Endothelial cell of umbilical vein (primary cell): ENCODE measurements around the gene BEND5. TPM values are rescaled to one million over a fixed set of nuclear protein-coding genes. Genes with fewer than 3 reads are reported as not detected.

ENCODE experiments used
- BruUV-seq: library from RNA; stranded (reverse); fragments of 400-500 nt; replicated peaks from 2 replicates; lab custom pipeline; 2021; lab: Mats Ljungman, UMichigan
- CTCF ChIA-PET: fragments of 300-600, 350-600 bp; sonication (Branson Sonifier 250); formaldehyde crosslinking; loops from one replicate; lab custom pipeline; 2021; ENCODE audit warnings: antibody characterized with exemption, inconsistent platforms; lab: Charles Lee
- POLR2A ChIA-PET: fragments of 300-600, 350-600 bp; sonication (Branson Sonifier 250); formaldehyde crosslinking; loops from one replicate; lab custom pipeline; 2021; ENCODE audit warnings: antibody characterized with exemption, inconsistent platforms; lab: Charles Lee
- DNase-seq: peaks from one replicate; pipeline ENCODE4 v3.0.0-alpha.2; 2011; ENCODE audit warnings: low read depth, low spot score
- FAIRE-seq: peaks from 2 replicates; lab custom pipeline; 2011; peaks lifted over from hg19 to GRCh38; lab: Jason Lieb, UNC
- H2AFZ ChIP-seq: 2 replicates; pipeline ENCODE4 v1.6.0; 2012; ENCODE audit warnings: low read depth, low read length, control low read depth, inconsistent platforms
- H3K27ac ChIP-seq: 2 replicates; pipeline ENCODE4 v1.5.1; 2011; ENCODE audit warnings: low read depth, mild to moderate bottlenecking, control low read depth, low read length, moderate library complexity; ENCODE audit not compliant: insufficient read depth
- H3K27me3 ChIP-seq, 2 experiments: 2 replicates each; pipeline versions ENCODE4 v1.6.0 to v1.6.1; 2011; ENCODE audit warnings: low read length in 2 of 2, mixed read lengths in 1 of 2; ENCODE audit not compliant: control insufficient read depth in 2 of 2, insufficient read depth in 2 of 2
- H3K36me3 ChIP-seq, 2 experiments: 2 replicates in 1 of 2; 3 replicates in 1 of 2; pipeline ENCODE4 v1.5.1; 2011; ENCODE audit warnings: low read length in 2 of 2, mild to moderate bottlenecking in 1 of 2, moderate library complexity in 1 of 2; ENCODE audit not compliant: control insufficient read depth in 2 of 2, insufficient read depth in 2 of 2; ENCODE audit errors: extremely low read depth in 1 of 2
- H3K4me1 ChIP-seq: 3 replicates; pipeline ENCODE4 v1.5.1; 2011; ENCODE audit warnings: mild to moderate bottlenecking, low read length; ENCODE audit not compliant: control insufficient read depth, insufficient read depth; ENCODE audit errors: extremely low read depth
- H3K4me2 ChIP-seq: 2 replicates; pipeline ENCODE4 v1.6.1; 2011; ENCODE audit warnings: low read length, control low read depth, mixed read lengths; ENCODE audit not compliant: insufficient read depth
- H3K4me3 ChIP-seq, 3 experiments: fragments of 200-600 bp in 1 of 3; sonication (generic), shearing (Covaris generic) in 1 of 3; replicated peaks in 1 of 3; 2 replicates each; pipeline ENCODE4 v1.5.1; 2011 to 2016; ENCODE audit warnings: control low read depth in 3 of 3, low read length in 3 of 3, mild to moderate bottlenecking in 2 of 3, inconsistent platforms in 1 of 3, low read depth in 1 of 3, moderate library complexity in 1 of 3; ENCODE audit not compliant: insufficient read depth in 1 of 3
- H3K79me2 ChIP-seq: 2 replicates; pipeline ENCODE4 v1.6.0; 2012; ENCODE audit warnings: low read length, inconsistent platforms; ENCODE audit not compliant: control insufficient read depth, insufficient read depth
- H3K9ac ChIP-seq: replicated peaks from 2 replicates; pipeline ENCODE3; 2011; ENCODE audit warnings: low read length, control low read depth; ENCODE audit not compliant: insufficient read depth; ENCODE audit errors: extremely low read depth
- H3K9me1 ChIP-seq: replicated peaks from 3 replicates; pipeline ENCODE4 v1.6.0; 2011; ENCODE audit warnings: mild to moderate bottlenecking, low read length; ENCODE audit not compliant: control insufficient read depth, insufficient read depth; ENCODE audit errors: extremely low read depth
- H3K9me3 ChIP-seq: replicated peaks from 2 replicates; pipeline ENCODE4 v1.5.1; 2012; ENCODE audit warnings: low read length, inconsistent platforms; ENCODE audit not compliant: control insufficient read depth, insufficient read depth
- H4K20me1 ChIP-seq: replicated peaks from 2 replicates; pipeline ENCODE3; 2011; ENCODE audit warnings: mild to moderate bottlenecking, low read length; ENCODE audit not compliant: control insufficient read depth, insufficient read depth; ENCODE audit errors: extremely low read depth
- CTCF ChIP-seq, 2 donors: IDR thresholded peaks; 1 replicate in 1 of 2; 2 replicates in 1 of 2; pipeline ENCODE4 v1.5.1; 2011; ENCODE audit warnings: low read length in 2 of 2, mild to moderate bottlenecking in 2 of 2, moderate library complexity in 2 of 2, control low read depth in 1 of 2, inconsistent platforms in 1 of 2, low read depth in 1 of 2; ENCODE audit not compliant: insufficient read depth in 1 of 2; ENCODE audit errors: extremely low read depth in 1 of 2
- EZH2 ChIP-seq: IDR thresholded peaks from 2 replicates; pipeline ENCODE4 v1.6.1; 2012; ENCODE audit warnings: borderline replicate concordance, low read depth, mild to moderate bottlenecking, moderate library complexity, low read length, inconsistent platforms; ENCODE audit not compliant: severe bottlenecking
- FOS ChIP-seq: IDR thresholded peaks from 2 replicates; pipeline ENCODE4 v1.6.1; 2011; ENCODE audit warnings: mild to moderate bottlenecking, low read length, moderate library complexity, borderline replicate concordance; ENCODE audit not compliant: insufficient read depth
- GATA2 ChIP-seq: IDR thresholded peaks from 2 replicates; pipeline ENCODE4 v1.7.0; 2011; ENCODE audit warnings: low read depth, mild to moderate bottlenecking, moderate library complexity, mixed read lengths, low read length; ENCODE audit not compliant: insufficient read length, insufficient read depth
- JUN ChIP-seq: IDR thresholded peaks from 2 replicates; pipeline ENCODE4 v1.6.1; 2011; ENCODE audit warnings: borderline replicate concordance, low read depth; ENCODE audit not compliant: insufficient read length, insufficient read depth
- MAX ChIP-seq: IDR thresholded peaks from 2 replicates; pipeline ENCODE4 v1.6.1; 2011; ENCODE audit not compliant: insufficient read depth, insufficient read length
- MYC ChIP-seq: IDR thresholded peaks from one replicate; pipeline ENCODE4 v1.6.1; 2011; ENCODE audit warnings: mild to moderate bottlenecking, low read depth, low read length
- POLR2A ChIP-seq: IDR thresholded peaks from 2 replicates; pipeline ENCODE4 v1.6.1; 2012; ENCODE audit warnings: low read depth, mild to moderate bottlenecking, control low read depth, low read length
- POLR2AphosphoS5 ChIP-seq: IDR thresholded peaks from 2 replicates; pipeline ENCODE4 v1.6.1; 2012; ENCODE audit warnings: low read depth, mild to moderate bottlenecking, control low read depth, low read length, moderate library complexity; ENCODE audit not compliant: insufficient read depth
- dilution Hi-C: fragments of 300-500 bp; cut with MboI; formaldehyde crosslinking; loops from one replicate; pipeline ENCODE4 v1.15.0; 2019; ENCODE audit warnings: low sequenced_read_pairs; ENCODE audit not compliant: extremely low pct_ligation_motif_present
- intact Hi-C: fragments of 100-400 bp; cut with micrococcal nuclease; formaldehyde crosslinking; loops from one replicate; pipeline ENCODE4 v1.10.0; 2022
- polyA plus RNA-seq, 4 experiments: library from polyadenylated mRNA; depleted of rRNA in 3 of 4; stranded (reverse) in 3 of 4; unstranded in 1 of 4; fragments of >200 nt; gene quantifications; 2 replicates each; pipeline versions ENCODE4 v1.2.1 to v1.2.3, GENCODE V29; 2011 to 2012; ENCODE audit warnings: missing spikeins in 1 of 4
- total RNA-seq: library from RNA; stranded (reverse); gene quantifications from 2 replicates; pipeline ENCODE4 v1.2.3, GENCODE V29; 2021

BEND5 gene
- total and polyA plus RNA-seq, 2 donors (not counting 3 experiments of a cell fraction or from before 2014, with no cell fraction given) = not detected

- Histone ChIP-seq H2AFZ (no peak overlapping the region), H3K27ac (no peak overlapping the region), H3K79me2 (no peaks in the 10 kb centered on the region), H3K9ac (no peak overlapping the region), H3K4me3 (no peak overlapping the region), H3K4me2 (no peak overlapping the region), H3K9me1 (no peaks in the 10 kb centered on the region), H3K4me1 (no peaks in the 10 kb centered on the region), H4K20me1 (no peaks in the 10 kb centered on the region), H3K27me3 (no peaks in the 10 kb centered on the region), H3K36me3 (no peaks in the 10 kb centered on the region), H3K9me3 (no peaks in the 10 kb centered on the region)
- TF ChIP-seq FOS (no peak), POLR2AphosphoS5 (no peak), EZH2 (no peak), CTCF (IDR thresholded peaks at IDR 0.05; ENCODE audit: extremely low read depth in 1 of 2, insufficient read depth in 1 of 2, low read depth in 1 of 2, low read length in 2 of 2) (no peak), MYC (no peak), GATA2 (no peak), MAX (no peak), JUN (no peak), POLR2A (no peak)
- CTCF ChIA-PET = no interaction called here
- BruUV-seq = no TSS peak
- POLR2A ChIA-PET = no interaction called here
- dilution Hi-C loops (no loop called here), intact Hi-C loops (no loop called here)
- DNase-seq (no peak), FAIRE-seq (no peak)
Measured at GRCh38 chr1:48803474-48803873, 26.8 kb upstream of the BEND5 start.
